Sciatic nerve (tissue), 2 donors: ENCODE data around the gene PGGHG. TPM values are rescaled to one million over a fixed set of nuclear protein-coding genes. Genes with fewer than 3 reads are reported as not detected.
A peak's percentile ranks its signal among the peaks of the same experiment; 100 is the strongest.
"Not testable (repeated sequence)": the region's sequence is repeated elsewhere in the genome, so short reads cannot be mapped to it uniquely, and the experiment has no call there.

ENCODE experiments used
- ATAC-seq: fragments of 200-7000 bp; cut with Tn5 transposase; one replicate; pipeline ENCODE4 v1.9.1; 2020; ENCODE audit warnings: mild to moderate bottlenecking, moderate library complexity
- DNase-seq: peaks from one replicate; pipeline ENCODE4 v3.0.0-alpha.2; 2020; ENCODE audit warnings: low spot score
- intact Hi-C: fragments of 100-400 bp; cut with DNase I; formaldehyde crosslinking; loops from one replicate; pipeline ENCODE4 v1.14.2; 2022
- total RNA-seq: library from RNA; stranded (reverse); fragmentation: NEBNext Ultra II Directional; extraction: Animal tissue kit (Norgen Biotek cat#: 25700); gene quantifications from one replicate; pipeline ENCODE4 v1.2.1, GENCODE V29; 2021
- donor health status: DM: no; HTN: no; CAD: no.
- donor health status: DM: no; HTN: no; CAD: no.

Gene PGGHG
- total RNA-seq, 1 donor from 2014 or later, result 60.3 TPM

GRCh38 chr11:267491-267994 is 21.4 kb upstream of the PGGHG start:
- intact Hi-C loops, result no loop called here
- ATAC-seq, result peak; percentile 77
- peak; percentile 88 for DNase-seq

- ATAC-seq (peak; percentile 83), DNase-seq (peak; percentile 71)
- intact Hi-C loops, result not testable (repeated sequence)
These were observed 20.2 kb upstream of the PGGHG start for GRCh38 chr11:268716-269145.

- peak; percentile 42 for ATAC-seq
- intact Hi-C loops, result no loop called here
- DNase-seq, result no peak
These were observed 19.6 kb upstream of the PGGHG start for GRCh38 chr11:269146-269890.

GRCh38 chr11:270451-271318 is 18.2 kb upstream of the PGGHG start:
- intact Hi-C loops, result no loop called here
- ATAC-seq, result no peak
- no peak for DNase-seq

- DNase-seq (no peak), ATAC-seq (no peak)
- intact Hi-C loops, result no loop called here
These were observed 17.6 kb upstream of the PGGHG start for GRCh38 chr11:271319-271715.

- intact Hi-C loops, result no loop called here
- no peak for DNase-seq
- ATAC-seq, result no peak
These were observed 16.6 kb upstream of the PGGHG start for GRCh38 chr11:272195-272930.

- ATAC-seq, result no peak
- DNase-seq, result peak; percentile 7
- intact Hi-C loops, result no loop called here
These were observed 16.1 kb upstream of the PGGHG start for GRCh38 chr11:272931-273198.

- DNase-seq (no peak), ATAC-seq (no peak)
- intact Hi-C loops, result no loop called here
These were observed 12.7 kb upstream of the PGGHG start for GRCh38 chr11:276219-276618.

GRCh38 chr11:278001-278951 is 10.7 kb upstream of the PGGHG start, which contains the start of gene NLRP6:
Gene NLRP6, plus strand, starts transcription at chr11:278407. Its CDS starts 163 bp downstream, at chr11:278570.
- ATAC-seq, result no peak
- intact Hi-C loops, result no loop called here
- peak; percentile 53 for DNase-seq

GRCh38 chr11:279040-279965 is 9.6 kb upstream of the PGGHG start:
- intact Hi-C loops, result no loop called here
- peak; percentile 56 for DNase-seq
- ATAC-seq, result no peak

GRCh38 chr11:279966-280705 is 8.8 kb upstream of the PGGHG start:
- ATAC-seq (no peak), DNase-seq (peak; percentile 57)
- intact Hi-C loops, result no loop called here

- peak; percentile 55 for DNase-seq
These were observed 8.0 kb upstream of the PGGHG start for GRCh38 chr11:280706-281485.

GRCh38 chr11:281486-282161 is 7.3 kb upstream of the PGGHG start:
- intact Hi-C loops, result no loop called here
- ATAC-seq (no peak), DNase-seq (peak; percentile 51)

More at GRCh38 chr11:280706-281485, 8.0 kb upstream of the PGGHG start:
- intact Hi-C loops, result no loop called here
- ATAC-seq, result no peak

- no peak for ATAC-seq
These were observed 6.8 kb upstream of the PGGHG start for GRCh38 chr11:282171-282570.

GRCh38 chr11:282630-283360 is 6.1 kb upstream of the PGGHG start:
- intact Hi-C loops, result no loop called here
- ATAC-seq (no peak), DNase-seq (peak; percentile 46)

More at GRCh38 chr11:282171-282570, 6.8 kb upstream of the PGGHG start:
- peak; percentile 49 for DNase-seq
- intact Hi-C loops, result no loop called here
